ENCODE data around the gene CLMP. TPM values are rescaled to one million over a fixed set of nuclear protein-coding genes. Genes with fewer than 3 reads are reported as not detected.
A peak's percentile ranks its signal among the peaks of the same experiment; 100 is the strongest.

Gene CLMP
- total and polyA plus RNA-seq, 4 donors = 0.12 to 1.3 (median 0.35) TPM

GRCh38 chr11:123196060-123196714 is 1.1 kb upstream of the CLMP start:
- TF ChIP-seq TAF1 (conservative IDR thresholded peaks at IDR 0.05) (no peak), CTCF (IDR thresholded peaks at IDR 0.05; ENCODE audit: low read depth, low read length, missing input control) (no peak), HNF4A (conservative IDR thresholded peaks at IDR 0.05) (no peak), FOXA1 (IDR thresholded peaks at IDR 0.05) (no peak), REST (IDR thresholded peaks at IDR 0.05) (no peak), SP1 (IDR thresholded peaks at IDR 0.05) (no peak), MAX (IDR thresholded peaks at IDR 0.05) (no peak), NR2F2 (IDR thresholded peaks at IDR 0.05) (no peak), ZBTB33 (IDR thresholded peaks at IDR 0.05) (no peak), RXRA (IDR thresholded peaks at IDR 0.05) (no peak), RAD21 (IDR thresholded peaks at IDR 0.05) (no peak), HNF4G (IDR thresholded peaks at IDR 0.05) (no peak)
- peaks cover 2 to 9% (median 6%) of the 10 kb centered on the region in 4 donors for H3K27me3 ChIP-seq (ENCODE audit: control insufficient read depth in 4 of 4, insufficient read depth in 4 of 4, low read length in 3 of 4)
- DNase-seq (ENCODE audit: low spot score) = no peak
- H3K4me3 ChIP-seq (ENCODE audit: low read depth in 1 of 3, low read length in 3 of 3) = no peak overlapping the region
- peaks cover 0 to 19% (median 5%) of the 10 kb centered on the region in 4 donors for H3K4me1 ChIP-seq (ENCODE audit: control insufficient read depth in 4 of 4, insufficient read depth in 4 of 4, low read length in 3 of 4)
- no peak overlapping the region for H3K27ac ChIP-seq (ENCODE audit: low read depth in 1 of 2, low read length in 2 of 2)
- H3K9me3 ChIP-seq (ENCODE audit: control insufficient read depth in 4 of 4, low read length in 3 of 4) = no peaks in the 10 kb centered on the region
- no peaks in the 10 kb centered on the region for H3K36me3 ChIP-seq (ENCODE audit: control insufficient read depth in 4 of 4, insufficient read depth in 3 of 4, low read depth in 1 of 4, low read length in 3 of 4)
- WGBS = 26% methylated on average over 34 of the region's 34 CpGs
- no peak overlapping the region for H3K9ac ChIP-seq (ENCODE audit: low read depth in 1 of 2, low read length in 2 of 2)

- Histone ChIP-seq H3K9ac (ENCODE audit: low read depth in 1 of 2, low read length in 2 of 2) (no peak overlapping the region), H3K27me3 (ENCODE audit: control insufficient read depth in 4 of 4, insufficient read depth in 4 of 4, low read length in 3 of 4) (peaks cover 2 to 10% (median 6%) of the 10 kb centered on the region in 4 donors)
- TF ChIP-seq ATF3 (IDR thresholded peaks at IDR 0.05) = no peak
- TF ChIP-seq EGR1 (IDR thresholded peaks at IDR 0.05; ENCODE audit: low read depth in 2 of 2) = no peak
- no peak for TF ChIP-seq HNF4A (conservative IDR thresholded peaks at IDR 0.05)
- no peak for TF ChIP-seq ZBTB33 (IDR thresholded peaks at IDR 0.05)
- no peak for TF ChIP-seq FOXA1 (IDR thresholded peaks at IDR 0.05)
Measured at GRCh38 chr11:123194337-123195187, 486 bp downstream of the CLMP start.

More at GRCh38 chr11:123194337-123195187, 486 bp downstream of the CLMP start:
- peaks cover 0 to 19% (median 5%) of the 10 kb centered on the region in 4 donors for H3K4me1 ChIP-seq (ENCODE audit: control insufficient read depth in 4 of 4, insufficient read depth in 4 of 4, low read length in 3 of 4)
- no peak for DNase-seq (ENCODE audit: low spot score)
- WGBS = 5% methylated on average over 54 of the region's 54 CpGs
- H3K4me3 ChIP-seq (ENCODE audit: low read depth in 1 of 3, low read length in 3 of 3) = peak overlapping the region in 1 of 3 donors; percentile 33
- H3K9me3 ChIP-seq (ENCODE audit: control insufficient read depth in 4 of 4, low read length in 3 of 4) = no peaks in the 10 kb centered on the region
- H3K27ac ChIP-seq (ENCODE audit: low read depth in 1 of 2, low read length in 2 of 2) = no peak overlapping the region
- H3K36me3 ChIP-seq (ENCODE audit: control insufficient read depth in 4 of 4, insufficient read depth in 3 of 4, low read depth in 1 of 4, low read length in 3 of 4) = no peaks in the 10 kb centered on the region
